Smooth muscle cell of trachea (primary cell): ENCODE results near the gene TRIM68. TPM values are rescaled to one million over a fixed set of nuclear protein-coding genes. Genes with fewer than 3 reads are reported as not detected.

Experiments used
- total RNA-seq: library from RNA; depleted of rRNA; stranded (reverse); fragments of >200 nt; gene quantifications from 2 replicates; pipeline ENCODE4 v1.2.1, GENCODE V29; 2014

TRIM68 gene
- total RNA-seq: 13.5 and 13.9 TPM in 2 replicates

GRCh38 chr11:4607781-4608666 is at the start of gene TRIM68:
Gene TRIM68 (minus strand): TSS chr11:4608231. CDS start chr11:4605504, 2,727 bp downstream.

GRCh38 chr11:4643682-4644081 is 35.7 kb upstream of the TRIM68 start, which contains the start of gene OR51E1:
Gene OR51E1 (plus strand): TSS chr11:4643982. CDS start chr11:4652527, 8,545 bp downstream.

DNA sequence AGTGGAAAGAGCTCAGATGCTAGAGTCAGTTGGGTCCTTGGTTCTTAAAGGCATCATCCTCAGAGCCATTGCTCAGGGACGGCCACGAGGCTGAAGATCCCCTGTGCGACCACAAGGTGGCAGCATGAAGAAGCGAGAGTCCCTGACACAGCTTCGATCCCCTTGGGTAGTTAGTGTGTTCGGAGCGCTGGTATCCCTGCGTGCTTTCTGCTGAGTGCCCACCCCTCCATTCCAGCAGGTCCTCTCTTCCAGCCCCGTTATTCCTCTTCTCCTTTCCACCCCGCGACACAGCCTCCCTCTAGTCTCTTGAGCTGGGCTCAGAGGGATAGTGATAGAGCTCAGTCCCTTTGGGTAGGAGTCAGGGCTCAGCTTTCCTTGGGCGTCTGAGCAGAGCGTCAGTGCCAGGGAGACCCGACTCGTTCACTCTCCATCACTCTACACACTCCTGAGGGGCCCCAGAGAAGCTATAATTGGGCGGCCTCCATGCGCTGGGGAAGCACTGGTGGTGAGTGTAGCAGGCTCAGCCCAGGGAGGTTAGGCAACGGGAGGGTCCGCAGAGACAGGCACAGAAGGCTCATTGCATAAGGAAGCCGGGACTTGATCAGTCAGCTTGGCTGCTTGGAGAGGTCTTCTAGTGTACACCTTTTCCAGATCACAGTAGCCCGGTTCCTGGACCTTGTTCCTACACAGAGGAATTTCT is 29.1 kb upstream of the TRIM68 start, which contains the start of gene OR51D1:
Gene OR51D1, plus strand, starts transcription at position 516 of the 700 bp plus-strand sequence. CDS start 2,314 bp downstream, outside the sequence.

GRCh38 chr11:4593739-4594138 is 14.3 kb downstream of the TRIM68 start, which contains the start of gene OR52I1:
Gene OR52I1 (plus strand): TSS chr11:4594039. CDS start chr11:4594039, 0 bp downstream.

DNA sequence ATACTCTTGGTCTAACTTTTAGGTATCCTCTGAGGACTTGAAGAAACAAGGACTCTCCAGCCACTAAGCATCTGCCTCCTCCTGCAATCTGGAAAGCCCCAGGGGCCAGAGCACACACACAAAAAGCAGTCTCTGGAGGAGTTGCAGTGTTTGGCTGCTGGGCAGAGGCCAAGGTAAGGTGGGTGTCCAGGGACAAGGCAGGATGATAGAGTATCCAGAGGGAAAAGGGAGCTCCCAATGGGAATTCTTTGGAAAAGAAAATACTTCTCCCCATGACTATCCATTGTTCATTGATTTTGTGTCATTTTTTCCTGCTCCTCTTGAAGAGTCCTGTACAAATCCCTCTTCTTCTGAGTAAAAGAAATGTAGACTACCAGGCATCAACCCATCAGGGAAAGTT is 26.6 kb downstream of the TRIM68 start, which contains the start of gene OR52I2:
Gene OR52I2, plus strand, starts transcription at position 301 of the 400 bp plus-strand sequence.

Other genes with a start within 250 kb of the TRIM68 start
- gene OR52B4, start 239.8 kb downstream of the TRIM68 start, total RNA-seq: not detected in 2 replicates
- gene TRIM21, start 214.5 kb downstream of the TRIM68 start, total RNA-seq: 24.4 and 26.1 TPM in 2 replicates
- not detected in 2 replicates for gene OR52K2, start 158.9 kb downstream of the TRIM68 start, total RNA-seq
- gene OR52K1, start 125.6 kb downstream of the TRIM68 start, total RNA-seq: under 0.01 TPM in 1 of 2 replicates, not detected in the other
- not detected in 2 replicates for gene OR52M1, start 63.0 kb downstream of the TRIM68 start, total RNA-seq
- not detected in 2 replicates for gene OR52I2, start 26.5 kb downstream of the TRIM68 start, total RNA-seq
- not detected in 2 replicates for gene OR52I1, start 14.2 kb downstream of the TRIM68 start, total RNA-seq
- not detected in 2 replicates for gene OR51D1, start 29.2 kb upstream of the TRIM68 start, total RNA-seq
- gene OR51E1, start 35.8 kb upstream of the TRIM68 start, total RNA-seq: not detected in 2 replicates
- gene OR51E2, start 89.6 kb upstream of the TRIM68 start, total RNA-seq: not detected in 2 replicates
- not detected in 2 replicates for gene MMP26, start 96.6 kb upstream of the TRIM68 start, total RNA-seq
- gene OR51F1, start 161.7 kb upstream of the TRIM68 start, total RNA-seq: not detected in 2 replicates
- not detected in 2 replicates for gene OR52R1, start 196.1 kb upstream of the TRIM68 start, total RNA-seq
- not detected in 2 replicates for gene OR51F2, start 213.1 kb upstream of the TRIM68 start, total RNA-seq
- gene OR51S1, start 241.0 kb upstream of the TRIM68 start, total RNA-seq: not detected in 2 replicates